Bronchial epithelial cell (primary cell): ENCODE measurements around the gene AMER3. TPM values are rescaled to one million over a fixed set of nuclear protein-coding genes. Genes with fewer than 3 reads are reported as not detected.
A peak's percentile ranks its signal among the peaks of the same experiment; 100 is the strongest.

Source experiments
- DNase-seq: peaks from one replicate; pipeline ENCODE4 v3.0.0-alpha.2; 2010; ENCODE audit warnings: low read depth
- FAIRE-seq: peaks from 2 replicates; lab custom pipeline; 2011; peaks lifted over from hg19 to GRCh38; lab: Jason Lieb, UNC
- H3K27me3 ChIP-seq: 2 replicates; pipeline ENCODE4 v1.5.1; 2011; ENCODE audit warnings: low read length; ENCODE audit not compliant: control insufficient read depth, insufficient read depth
- H3K36me3 ChIP-seq: 2 replicates; pipeline ENCODE4 v1.5.1; 2011; ENCODE audit warnings: low read length; ENCODE audit not compliant: control insufficient read depth, insufficient read depth
- H3K4me3 ChIP-seq: 2 replicates; pipeline ENCODE4 v1.5.1; 2011; ENCODE audit warnings: mild to moderate bottlenecking, low read depth, low read length, control low read depth
- CTCF ChIP-seq: IDR thresholded peaks from 2 replicates; pipeline ENCODE4 v1.5.1; 2011; ENCODE audit warnings: mild to moderate bottlenecking, moderate library complexity, low read length, control low read depth, inconsistent platforms; ENCODE audit not compliant: insufficient read depth, severe bottlenecking
- total RNA-seq: library from RNA; depleted of rRNA; stranded (reverse); fragments of >200 nt; gene quantifications from 2 replicates; pipeline ENCODE4 v1.2.1, GENCODE V29; 2014

The AMER3 gene
- total RNA-seq, 1 donor from 2014 or later = under 0.01 TPM

- TF ChIP-seq CTCF = peak; percentile 4
- H3K27me3 ChIP-seq = no peaks in the 10 kb centered on the region
- no peaks in the 10 kb centered on the region for H3K36me3 ChIP-seq
- H3K4me3 ChIP-seq = no peak overlapping the region
- DNase-seq = no peak
- FAIRE-seq = no peak
These were observed 12.1 kb downstream of the AMER3 start for GRCh38 chr2:130767408-130767775.

GRCh38 chr2:130768191-130768855, 13.0 kb downstream of the AMER3 start:
- FAIRE-seq (no peak), DNase-seq (no peak)
- H3K4me3 ChIP-seq = no peak overlapping the region
- no peaks in the 10 kb centered on the region for H3K36me3 ChIP-seq
- H3K27me3 ChIP-seq = no peaks in the 10 kb centered on the region
- TF ChIP-seq CTCF = peak; percentile 1

GRCh38 chr2:130769343-130769907, 14.1 kb downstream of the AMER3 start:
- no peak overlapping the region for H3K4me3 ChIP-seq
- DNase-seq (no peak), FAIRE-seq (no peak)
- no peak for TF ChIP-seq CTCF
- no peaks in the 10 kb centered on the region for H3K36me3 ChIP-seq
- H3K27me3 ChIP-seq = no peaks in the 10 kb centered on the region

GRCh38 chr2:130776550-130776949, 21.2 kb downstream of the AMER3 start:
- Histone ChIP-seq H3K27me3 (no peaks in the 10 kb centered on the region), H3K4me3 (no peak overlapping the region), H3K36me3 (no peaks in the 10 kb centered on the region)
- DNase-seq (no peak), FAIRE-seq (no peak)
- peak; percentile 15 for TF ChIP-seq CTCF

- DNase-seq (no peak), FAIRE-seq (no peak)
These were observed 23.4 kb downstream of the AMER3 start for GRCh38 chr2:130778781-130779180.

More at GRCh38 chr2:130778781-130779180, 23.4 kb downstream of the AMER3 start:
- Histone ChIP-seq H3K27me3 (no peaks in the 10 kb centered on the region), H3K4me3 (no peak overlapping the region), H3K36me3 (no peaks in the 10 kb centered on the region)
- no peak for TF ChIP-seq CTCF
